Measurements from ENCODE around the gene KICS2. TPM values are rescaled to one million over a fixed set of nuclear protein-coding genes. Genes with fewer than 3 reads are reported as not detected.
"Not testable (repeated sequence)": the region's sequence is repeated elsewhere in the genome, so short reads cannot be mapped to it uniquely, and the experiment has no call there.

KICS2 gene
- polyA plus RNA-seq, 1 experiment: 3.3 TPM

DNA sequence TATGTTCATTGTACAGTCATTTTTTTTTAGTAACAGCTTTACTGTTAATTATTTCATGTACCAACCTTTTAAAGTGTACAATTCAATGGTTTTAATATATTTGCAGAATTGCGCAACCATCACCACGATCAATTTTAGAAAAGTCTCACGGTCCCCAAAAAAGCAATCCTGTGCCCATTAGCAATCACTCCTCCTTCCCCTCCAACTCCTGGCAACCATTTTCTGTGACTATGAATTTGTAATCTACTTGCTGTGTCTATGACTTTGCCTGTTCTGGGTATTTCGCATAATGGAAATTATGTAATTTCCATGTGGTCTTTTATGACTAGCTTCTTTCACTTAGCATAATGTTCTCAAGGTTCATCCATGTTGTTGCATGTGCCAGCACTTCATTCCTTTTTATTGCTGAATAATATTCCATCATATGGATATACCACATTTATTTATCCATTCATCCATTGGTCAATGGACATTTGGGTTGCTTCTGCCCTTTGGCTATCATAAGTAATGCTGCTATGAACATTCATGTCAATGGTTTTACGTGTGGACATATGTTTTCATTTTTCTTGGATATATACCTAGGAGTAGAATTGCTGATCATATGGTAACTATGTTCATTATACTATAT is 9.9 kb downstream of the KICS2 start:
- ChIA-PET CTCF (interaction anchor here (1.4 kb wide), 1 partner anchor 373 kb away, joined by 4 read pairs; no protein-coding TSS in a partner anchor), POLR2A (no interaction called here)
- no peaks in the 10 kb centered on the region for H3K9me3 ChIP-seq (ENCODE audit: control insufficient read depth, insufficient read depth, low read length)
- H3K4me3 ChIP-seq (ENCODE audit: low read depth, low read length): no peak overlapping the region
- H3K27ac ChIP-seq (ENCODE audit: low read depth, low read length): no peak overlapping the region
- H3K27me3 ChIP-seq (ENCODE audit: control insufficient read depth, insufficient read depth, low read length): no peaks in the 10 kb centered on the region
- TF ChIP-seq, protein P1, sequence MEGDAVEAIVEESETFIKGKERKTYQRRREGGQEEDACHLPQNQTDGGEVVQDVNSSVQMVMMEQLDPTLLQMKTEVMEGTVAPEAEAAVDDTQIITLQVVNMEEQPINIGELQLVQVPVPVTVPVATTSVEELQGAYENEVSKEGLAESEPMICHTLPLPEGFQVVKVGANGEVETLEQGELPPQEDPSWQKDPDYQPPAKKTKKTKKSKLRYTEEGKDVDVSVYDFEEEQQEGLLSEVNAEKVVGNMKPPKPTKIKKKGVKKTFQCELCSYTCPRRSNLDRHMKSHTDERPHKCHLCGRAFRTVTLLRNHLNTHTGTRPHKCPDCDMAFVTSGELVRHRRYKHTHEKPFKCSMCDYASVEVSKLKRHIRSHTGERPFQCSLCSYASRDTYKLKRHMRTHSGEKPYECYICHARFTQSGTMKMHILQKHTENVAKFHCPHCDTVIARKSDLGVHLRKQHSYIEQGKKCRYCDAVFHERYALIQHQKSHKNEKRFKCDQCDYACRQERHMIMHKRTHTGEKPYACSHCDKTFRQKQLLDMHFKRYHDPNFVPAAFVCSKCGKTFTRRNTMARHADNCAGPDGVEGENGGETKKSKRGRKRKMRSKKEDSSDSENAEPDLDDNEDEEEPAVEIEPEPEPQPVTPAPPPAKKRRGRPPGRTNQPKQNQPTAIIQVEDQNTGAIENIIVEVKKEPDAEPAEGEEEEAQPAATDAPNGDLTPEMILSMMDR (IDR thresholded peaks at IDR 0.05; ENCODE audit: low read depth, low read length): no peak
- no peak for DNase-seq (ENCODE audit: low read depth, low spot score)

DNA sequence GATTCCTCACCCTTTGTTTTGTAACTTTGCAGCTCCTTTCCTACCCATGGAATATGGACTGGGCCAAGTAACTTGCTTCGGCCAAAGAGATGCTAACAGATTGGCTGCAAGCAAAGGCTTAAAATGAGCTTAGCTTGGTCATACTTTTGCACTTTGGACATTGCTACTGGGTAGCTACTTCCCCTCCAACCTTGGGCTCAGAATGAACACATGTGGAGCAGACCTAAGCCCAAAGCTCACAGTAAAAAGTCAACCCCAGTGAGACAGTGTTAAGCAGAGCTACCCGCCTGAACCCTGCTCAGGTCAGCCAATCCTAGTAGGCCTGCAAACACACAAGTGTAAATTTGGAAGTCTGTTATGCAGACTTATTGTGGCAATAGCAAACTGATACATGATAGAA is 14.6 kb downstream of the KICS2 start:
- Histone ChIP-seq H3K27ac (ENCODE audit: low read depth, low read length) (no peak overlapping the region), H3K4me3 (ENCODE audit: low read depth, low read length) (no peak overlapping the region), H3K27me3 (ENCODE audit: control insufficient read depth, insufficient read depth, low read length) (no peaks in the 10 kb centered on the region), H3K9me3 (ENCODE audit: control insufficient read depth, insufficient read depth, low read length) (no peaks in the 10 kb centered on the region)
- CTCF ChIA-PET: interaction anchor here (0.5 kb wide), 1 partner anchor 184 kb away, joined by 3 read pairs; no protein-coding TSS in a partner anchor
- POLR2A ChIA-PET: no interaction called here
- TF ChIP-seq, protein P1 (IDR thresholded peaks at IDR 0.05; ENCODE audit: low read depth, low read length): no peak
- no peak for DNase-seq (ENCODE audit: low read depth, low spot score)

DNA sequence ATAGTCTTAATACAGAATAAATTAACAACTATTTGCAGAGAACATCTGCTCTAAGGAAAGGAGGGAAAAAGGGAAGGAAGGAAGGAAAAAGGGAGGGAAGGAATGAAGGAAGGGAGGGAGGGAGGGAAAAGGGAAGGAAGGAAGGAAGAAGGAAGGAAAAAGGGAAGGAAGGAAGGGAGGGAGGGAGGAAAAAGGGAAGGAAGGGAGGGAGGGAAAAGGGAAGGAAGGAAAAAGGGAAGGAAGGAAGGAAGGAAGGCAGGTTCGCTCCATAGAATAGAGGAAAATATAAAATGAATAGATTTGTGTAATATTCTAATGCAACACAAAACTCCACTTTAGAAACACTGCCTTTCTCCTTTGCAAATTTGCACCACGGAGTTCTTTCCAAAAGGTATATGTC is 16.6 kb downstream of the KICS2 start:
- TF ChIP-seq, protein P1 (IDR thresholded peaks at IDR 0.05; ENCODE audit: low read depth, low read length): no peak
- Histone ChIP-seq H3K27ac (ENCODE audit: low read depth, low read length) (no peak overlapping the region), H3K27me3 (ENCODE audit: control insufficient read depth, insufficient read depth, low read length) (no peaks in the 10 kb centered on the region), H3K9me3 (ENCODE audit: control insufficient read depth, insufficient read depth, low read length) (no peaks in the 10 kb centered on the region), H3K4me3 (ENCODE audit: low read depth, low read length) (no peak overlapping the region)
- DNase-seq (ENCODE audit: low read depth, low spot score): no peak
- CTCF ChIA-PET: interaction anchor here (0.9 kb wide), 1 partner anchor 14 kb away, joined by 3 read pairs; no protein-coding TSS in a partner anchor
- POLR2A ChIA-PET: no interaction called here

DNA sequence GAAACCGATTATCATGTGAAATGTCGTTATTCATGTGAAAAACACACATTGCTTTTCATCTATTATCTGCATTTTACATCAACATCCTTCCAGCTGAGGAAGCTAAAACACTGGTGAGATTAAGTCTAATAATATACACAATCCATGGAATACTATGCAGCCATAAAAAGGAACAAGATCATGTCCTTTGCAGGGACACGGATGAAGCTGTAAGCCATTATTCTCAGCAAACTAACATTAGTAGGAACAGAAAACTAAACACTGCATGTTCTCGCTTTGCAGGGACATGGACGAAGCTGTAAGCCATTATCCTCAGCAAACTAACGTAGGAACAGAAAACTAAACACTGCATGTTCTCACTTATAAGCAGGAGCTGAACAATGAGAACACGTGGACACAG is 18.3 kb downstream of the KICS2 start:
- DNase-seq (ENCODE audit: low read depth, low spot score): no peak
- Histone ChIP-seq H3K27me3 (ENCODE audit: control insufficient read depth, insufficient read depth, low read length) (no peaks in the 10 kb centered on the region), H3K9me3 (ENCODE audit: control insufficient read depth, insufficient read depth, low read length) (no peaks in the 10 kb centered on the region), H3K4me3 (ENCODE audit: low read depth, low read length) (no peak overlapping the region), H3K27ac (ENCODE audit: low read depth, low read length) (no peak overlapping the region)
- ChIA-PET CTCF (no interaction called here), POLR2A (no interaction called here)
- TF ChIP-seq, protein P1 (IDR thresholded peaks at IDR 0.05; ENCODE audit: low read depth, low read length): no peak

DNA sequence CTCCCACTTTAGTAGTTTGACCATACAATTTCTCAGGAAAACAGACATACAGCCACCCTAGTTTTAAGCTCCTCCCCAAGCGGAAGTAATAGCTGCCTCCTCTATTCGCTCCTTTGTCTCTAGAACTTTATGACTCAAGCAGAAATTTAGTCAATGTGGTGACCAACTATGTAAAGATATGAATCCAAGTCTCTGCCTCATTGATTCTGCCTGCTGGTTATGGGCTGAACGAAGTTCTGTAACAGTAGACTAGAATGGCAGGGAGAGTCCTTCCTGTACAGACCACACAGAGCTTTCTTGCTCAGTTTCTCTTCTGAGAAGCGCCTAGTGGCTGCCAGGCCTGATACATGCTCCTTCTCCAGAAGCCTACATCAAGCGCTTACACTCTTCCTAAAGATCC is 19.1 kb downstream of the KICS2 start:
- H3K4me3 ChIP-seq (ENCODE audit: low read depth, low read length): no peak overlapping the region
- TF ChIP-seq, protein P1 (IDR thresholded peaks at IDR 0.05; ENCODE audit: low read depth, low read length): no peak
- no peaks in the 10 kb centered on the region for H3K27me3 ChIP-seq (ENCODE audit: control insufficient read depth, insufficient read depth, low read length)
- no peak overlapping the region for H3K27ac ChIP-seq (ENCODE audit: low read depth, low read length)
- no peak for DNase-seq (ENCODE audit: low read depth, low spot score)
- ChIA-PET CTCF (no interaction called here), POLR2A (no interaction called here)
- H3K9me3 ChIP-seq (ENCODE audit: control insufficient read depth, insufficient read depth, low read length): no peaks in the 10 kb centered on the region

DNA sequence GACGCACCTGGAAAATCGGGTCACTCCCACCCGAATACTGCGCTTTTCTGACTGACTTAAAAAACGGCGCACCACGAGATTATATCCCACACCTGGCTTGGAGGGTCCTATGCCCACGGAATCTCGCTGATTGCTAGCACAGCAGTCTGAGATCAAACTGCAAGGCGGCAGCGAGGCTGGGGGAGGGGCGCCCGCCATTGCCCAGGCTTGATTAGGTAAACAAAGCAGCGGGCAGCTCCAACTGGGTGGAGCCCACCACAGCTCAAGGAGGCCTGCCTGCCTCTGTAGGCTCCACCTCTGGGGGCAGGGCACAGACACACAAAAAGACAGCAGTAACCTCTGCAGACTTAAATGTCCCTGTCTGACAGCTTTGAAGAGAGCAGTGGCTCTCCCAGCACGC is 26.3 kb downstream of the KICS2 start:
- H3K4me3 ChIP-seq (ENCODE audit: low read depth, low read length); CTCF ChIA-PET; POLR2A ChIA-PET: not testable (repeated sequence)

More for the DNA sequence above, 26.3 kb downstream of the KICS2 start:
- not testable (repeated sequence) for H3K27ac ChIP-seq (ENCODE audit: low read depth, low read length); DNase-seq (ENCODE audit: low read depth, low spot score); H3K9me3 ChIP-seq (ENCODE audit: control insufficient read depth, insufficient read depth, low read length); H3K27me3 ChIP-seq (ENCODE audit: control insufficient read depth, insufficient read depth, low read length)
